Esophagus squamous epithelium (tissue), 5 donors: ENCODE results near the gene CTIF. TPM values are rescaled to one million over a fixed set of nuclear protein-coding genes. Genes with fewer than 3 reads are reported as not detected.

Experiments used
- DNase-seq: peaks from one replicate; lab custom pipeline; 2025; lab: John Stamatoyannopoulos, UW
- H3K27ac ChIP-seq, 4 donors: fragments of 200-600 bp; sonication (generic); one replicate each; pipeline ENCODE4 v1.5.1; 2016 to 2019; ENCODE audit warnings: mild to moderate bottlenecking in 1 of 4
- H3K27me3 ChIP-seq, 4 donors: fragments of 200-600 bp; sonication (generic); 1 replicate in 3 of 4; 2 replicates in 1 of 4; pipeline versions ENCODE4 v1.5.1 to v1.6.0; 2017 to 2021; ENCODE audit warnings: antibody characterized with exemption in 1 of 4
- H3K36me3 ChIP-seq, 3 donors: fragments of 200-600 bp; sonication (generic); one replicate each; pipeline ENCODE4 v1.5.1; 2016 to 2019
- H3K4me1 ChIP-seq, 3 donors: fragments of 200-600 bp; sonication (generic); one replicate each; pipeline ENCODE4 v1.5.1; 2017 to 2019
- H3K4me3 ChIP-seq, 4 donors: fragments of 200-600 bp; sonication (generic); 1 replicate in 3 of 4; 2 replicates in 1 of 4; pipeline ENCODE4 v1.5.1; 2016 to 2019; ENCODE audit warnings: mild to moderate bottlenecking in 2 of 4, moderate library complexity in 1 of 4
- H3K9me3 ChIP-seq, 3 donors: fragments of 200-600 bp; sonication (generic); one replicate each; pipeline ENCODE4 v1.5.1; 2016 to 2019
- POLR2A ChIP-seq, 4 donors: fragments of 450-650 bp; IDR thresholded peaks; one replicate each; pipeline ENCODE4 v1.6.1; 2017; ENCODE audit warnings: antibody characterized with exemption in 4 of 4, mild to moderate bottlenecking in 4 of 4, moderate library complexity in 3 of 4
- WGBS, 2 donors: methylation state at CpG; one replicate each; pipeline ENCODE4 v1.1.5; 2018; 5-methylcytosine and 5-hydroxymethylcytosine counted together
- intact Hi-C: fragments of 100-400 bp; cut with DNase I; formaldehyde crosslinking; loops from one replicate; pipeline ENCODE4 v1.15.0; 2022
- total RNA-seq, 4 donors: library from RNA; depleted of rRNA; stranded (reverse); fragments of >200 nt; gene quantifications; one replicate each; pipeline ENCODE4 v1.1.0, GENCODE V29; 2016
- TF ChIP-seq, protein P1 (sequence below), 6 experiments: fragments of 450-650 bp in 4 of 6; fragments of 200-600 bp in 2 of 6; sonication (generic) in 2 of 6; IDR thresholded peaks; one replicate each; pipeline ENCODE4 v1.5.1; 2016 to 2019; ENCODE audit warnings: antibody characterized with exemption in 6 of 6, mild to moderate bottlenecking in 4 of 6, moderate library complexity in 4 of 6
- donor health status: DM: yes; HTN: yes; CAD: no.

The CTIF gene
- total RNA-seq, 4 donors from 2014 or later = 4.7 to 24.2 (median 10.2) TPM

DNA sequence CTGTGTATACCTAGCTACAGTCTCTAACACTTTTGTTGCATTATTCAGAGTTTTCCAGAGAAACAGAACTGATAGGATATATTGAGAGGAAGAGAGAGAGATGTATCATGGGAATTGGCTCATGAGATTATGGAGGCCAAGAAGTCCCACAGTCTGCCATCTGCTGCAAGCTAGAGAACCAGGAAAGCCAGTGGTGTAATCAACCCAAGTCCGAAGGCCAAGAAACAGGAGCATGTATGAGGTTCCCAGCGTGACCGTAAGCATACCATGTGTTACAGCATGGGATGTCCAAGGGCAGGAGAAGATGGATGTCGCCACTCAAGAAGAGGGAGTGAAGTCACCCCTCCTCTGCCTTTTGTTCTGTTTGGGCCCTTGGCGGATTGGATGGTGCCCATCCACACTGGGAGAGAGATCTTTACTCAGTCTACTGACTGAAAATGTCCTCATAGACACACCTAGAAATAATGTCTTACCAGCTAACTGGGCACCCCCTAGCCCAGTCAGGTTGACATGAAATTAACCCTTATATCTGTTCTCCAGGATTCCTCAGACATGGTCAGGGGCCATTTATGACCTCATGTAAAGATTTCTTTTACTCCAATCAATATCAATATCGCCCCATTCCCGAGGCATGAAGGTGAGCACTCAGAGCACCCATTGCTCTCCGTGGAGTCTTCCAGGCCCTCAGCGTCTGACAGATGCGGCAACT lies 179.6 kb downstream of the CTIF start:
- Histone ChIP-seq H3K4me3 (no peak overlapping the region), H3K9me3 (no peaks in the 10 kb centered on the region), H3K36me3 (peaks cover 0 to 31% (median 0%) of the 10 kb centered on the region in 3 donors), H3K27me3 (no peaks in the 10 kb centered on the region), H3K27ac (no peak overlapping the region), H3K4me1 (peaks cover 0 to 33% (median 5%) of the 10 kb centered on the region in 3 donors)
- TF ChIP-seq, protein P1, sequence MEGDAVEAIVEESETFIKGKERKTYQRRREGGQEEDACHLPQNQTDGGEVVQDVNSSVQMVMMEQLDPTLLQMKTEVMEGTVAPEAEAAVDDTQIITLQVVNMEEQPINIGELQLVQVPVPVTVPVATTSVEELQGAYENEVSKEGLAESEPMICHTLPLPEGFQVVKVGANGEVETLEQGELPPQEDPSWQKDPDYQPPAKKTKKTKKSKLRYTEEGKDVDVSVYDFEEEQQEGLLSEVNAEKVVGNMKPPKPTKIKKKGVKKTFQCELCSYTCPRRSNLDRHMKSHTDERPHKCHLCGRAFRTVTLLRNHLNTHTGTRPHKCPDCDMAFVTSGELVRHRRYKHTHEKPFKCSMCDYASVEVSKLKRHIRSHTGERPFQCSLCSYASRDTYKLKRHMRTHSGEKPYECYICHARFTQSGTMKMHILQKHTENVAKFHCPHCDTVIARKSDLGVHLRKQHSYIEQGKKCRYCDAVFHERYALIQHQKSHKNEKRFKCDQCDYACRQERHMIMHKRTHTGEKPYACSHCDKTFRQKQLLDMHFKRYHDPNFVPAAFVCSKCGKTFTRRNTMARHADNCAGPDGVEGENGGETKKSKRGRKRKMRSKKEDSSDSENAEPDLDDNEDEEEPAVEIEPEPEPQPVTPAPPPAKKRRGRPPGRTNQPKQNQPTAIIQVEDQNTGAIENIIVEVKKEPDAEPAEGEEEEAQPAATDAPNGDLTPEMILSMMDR (IDR thresholded peaks at IDR 0.05) = no peak
- TF ChIP-seq POLR2A (IDR thresholded peaks at IDR 0.05) = no peak
- DNase-seq = no peak
- 93 to 97% methylated on average over 10 of the region's 10 CpGs for WGBS, 2 donors
- intact Hi-C loops = no loop called here

DNA sequence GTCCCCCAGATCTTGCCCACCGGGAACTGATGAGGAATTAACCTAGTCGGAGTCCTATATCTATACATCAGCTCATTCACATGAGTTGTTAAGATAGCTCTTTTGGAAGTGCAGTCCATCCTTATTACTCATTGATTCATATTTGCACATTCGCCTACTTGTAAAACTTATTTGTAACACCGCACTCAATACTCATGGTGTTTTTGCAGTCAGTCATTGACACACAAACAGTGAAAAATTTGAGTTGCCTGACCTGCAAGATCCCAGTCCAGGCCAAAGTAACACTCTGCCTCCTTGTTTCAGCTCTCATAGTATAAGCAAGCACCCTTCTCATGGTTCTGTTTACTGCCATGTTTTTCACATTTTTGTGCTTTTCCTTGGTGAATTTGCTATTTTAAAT lies 180.6 kb downstream of the CTIF start:
- H3K36me3 ChIP-seq = peaks cover 0 to 27% (median 0%) of the 10 kb centered on the region in 3 donors
- TF ChIP-seq POLR2A (IDR thresholded peaks at IDR 0.05) = no peak
- TF ChIP-seq, protein P1 (IDR thresholded peaks at IDR 0.05) = no peak
- H3K4me3 ChIP-seq = no peak overlapping the region
- no peaks in the 10 kb centered on the region for H3K9me3 ChIP-seq
- no peak overlapping the region for H3K27ac ChIP-seq
- H3K27me3 ChIP-seq = no peaks in the 10 kb centered on the region
- peaks cover 4 to 35% (median 5%) of the 10 kb centered on the region in 3 donors for H3K4me1 ChIP-seq
- no peak for DNase-seq
- intact Hi-C loops = no loop called here
- WGBS, 2 donors = 86 to 95% methylated on average over 4 of the region's 4 CpGs

DNA sequence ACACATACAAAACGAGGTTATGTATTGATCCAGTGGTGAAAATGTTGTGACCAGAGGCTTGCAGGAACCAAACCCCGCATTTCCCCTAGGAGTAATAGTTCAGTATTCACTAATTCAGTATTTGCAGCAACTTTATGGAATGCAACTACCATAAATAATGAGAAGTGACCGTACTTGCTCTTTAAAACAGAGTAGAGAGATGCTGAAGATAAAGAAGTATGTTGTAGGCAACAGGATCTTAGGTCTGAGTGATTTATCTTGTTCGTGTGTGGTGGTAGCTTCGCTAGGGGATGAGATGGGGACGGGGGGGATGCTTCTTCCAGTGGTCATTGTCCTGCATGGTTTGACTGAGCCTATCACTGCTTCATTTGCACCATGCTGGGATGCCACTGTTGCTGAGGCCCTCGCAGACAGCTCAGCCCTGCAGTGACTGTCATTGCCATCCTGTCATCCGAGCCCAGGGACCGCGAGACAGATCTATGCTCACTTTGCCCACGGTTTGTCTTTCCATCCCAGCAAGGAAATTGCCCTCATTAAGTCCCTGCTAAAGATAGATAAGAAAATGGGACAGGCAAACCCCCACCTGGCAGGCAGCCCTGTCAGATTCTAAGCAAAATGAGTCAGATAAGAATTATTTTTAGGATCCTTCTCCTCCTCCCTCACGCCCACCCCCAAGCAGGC lies 181.3 kb downstream of the CTIF start:
- Histone ChIP-seq H3K4me3 (no peak overlapping the region), H3K27ac (no peak overlapping the region), H3K9me3 (no peaks in the 10 kb centered on the region), H3K36me3 (peaks cover 0 to 22% (median 0%) of the 10 kb centered on the region in 3 donors), H3K27me3 (no peaks in the 10 kb centered on the region), H3K4me1 (peaks cover 4 to 35% (median 9%) of the 10 kb centered on the region in 3 donors)
- no peak for DNase-seq
- WGBS, 2 donors = 70 to 78% methylated on average over 11 to 12 of the region's 12 CpGs
- TF ChIP-seq, protein P1 (IDR thresholded peaks at IDR 0.05) = no peak
- TF ChIP-seq POLR2A (IDR thresholded peaks at IDR 0.05) = no peak
- intact Hi-C loops = no loop called here

DNA sequence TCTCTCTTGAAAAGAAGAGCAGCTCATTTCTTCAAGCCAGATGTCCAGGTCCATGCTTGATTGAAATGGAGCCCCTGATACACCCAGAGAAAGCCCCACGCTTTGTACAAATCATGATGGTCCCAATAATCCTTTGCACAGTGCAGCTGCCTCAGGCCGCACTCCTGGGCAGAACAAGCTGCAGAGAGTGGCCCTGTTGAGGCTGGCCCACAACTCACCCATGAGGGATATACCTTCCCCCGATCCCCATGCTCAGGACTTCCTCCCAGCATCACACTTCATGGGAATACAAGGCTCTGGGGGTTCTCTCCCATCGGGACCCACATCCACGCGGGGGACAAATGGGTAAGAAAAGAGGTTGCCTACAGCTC lies 181.8 kb downstream of the CTIF start:
- no peaks in the 10 kb centered on the region for H3K27me3 ChIP-seq
- WGBS, 2 donors = 71 to 76% methylated on average over 2 to 4 of the region's 6 CpGs
- H3K4me3 ChIP-seq = no peak overlapping the region
- intact Hi-C loops = no loop called here
- DNase-seq = no peak
- H3K4me1 ChIP-seq = peaks cover 0 to 31% (median 9%) of the 10 kb centered on the region in 3 donors
- TF ChIP-seq, protein P1 (IDR thresholded peaks at IDR 0.05) = no peak
- no peak for TF ChIP-seq POLR2A (IDR thresholded peaks at IDR 0.05)
- no peaks in the 10 kb centered on the region for H3K9me3 ChIP-seq
- no peak overlapping the region for H3K27ac ChIP-seq
- H3K36me3 ChIP-seq = peaks cover 0 to 22% (median 0%) of the 10 kb centered on the region in 3 donors

DNA sequence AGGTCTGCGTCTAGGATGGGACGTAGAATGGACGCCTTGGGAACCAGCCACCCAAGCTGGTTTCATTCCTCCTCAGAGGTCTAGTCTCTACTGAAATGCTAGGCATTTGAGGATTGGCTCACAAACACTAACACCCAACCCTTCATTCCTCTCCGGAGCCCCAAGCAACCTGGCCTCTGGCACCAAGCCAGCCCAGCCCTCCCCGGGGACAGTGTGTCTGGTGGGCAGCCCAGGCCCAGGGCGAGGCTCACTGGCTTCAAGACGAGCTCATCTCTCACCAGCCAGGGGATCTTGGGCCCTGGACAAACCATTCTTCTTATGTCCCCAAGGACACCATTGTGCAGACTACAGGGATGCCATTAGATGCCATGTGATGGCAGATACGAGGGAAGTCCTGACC lies 182.5 kb downstream of the CTIF start:
- peaks cover 0 to 22% (median 0%) of the 10 kb centered on the region in 3 donors for H3K36me3 ChIP-seq
- peaks cover 0 to under 1% (median 0%) of the 10 kb centered on the region in 3 donors for H3K9me3 ChIP-seq
- H3K27me3 ChIP-seq = no peaks in the 10 kb centered on the region
- TF ChIP-seq, protein P1 (IDR thresholded peaks at IDR 0.05) = no peak
- no peak for TF ChIP-seq POLR2A (IDR thresholded peaks at IDR 0.05)
- peaks cover 0 to 24% (median 9%) of the 10 kb centered on the region in 3 donors for H3K4me1 ChIP-seq
- H3K4me3 ChIP-seq = no peak overlapping the region
- no peak for DNase-seq
- no peak overlapping the region for H3K27ac ChIP-seq
- intact Hi-C loops = no loop called here
- 75 to 100% methylated on average over 4 of the region's 8 CpGs for WGBS, 2 donors
